Activated B cell treated with CpG ODN at 0.5 μM for 24 hours (primary cell): Measurements from ENCODE around the gene ANO10. TPM values are rescaled to one million over a fixed set of nuclear protein-coding genes. Genes with fewer than 3 reads are reported as not detected.

Experiments
- ATAC-seq: fragments of 200-7000 bp; cut with Tn5 transposase; one replicate; pipeline ENCODE4 v1.10.0; 2021; ENCODE audit warnings: low read depth, mild to moderate bottlenecking, moderate library complexity
- CTCF ChIA-PET: fragments of 350-600 bp; sonication (Branson Sonifier 250); formaldehyde crosslinking; loops from one replicate; lab custom pipeline; 2021; ENCODE audit warnings: antibody characterized with exemption; lab: Charles Lee
- POLR2A ChIA-PET: fragments of 350-600 bp; sonication (Branson Sonifier 250); formaldehyde crosslinking; loops from one replicate; lab custom pipeline; 2021; ENCODE audit warnings: antibody characterized with exemption; lab: Charles Lee
- DNase-seq: peaks from one replicate; pipeline ENCODE4 v3.0.0; 2022
- H3K27ac Mint-ChIP-seq: one replicate; pipeline ENCODE4 v1.8.0; 2020; ENCODE audit warnings: mixed read lengths
- H3K27me3 Mint-ChIP-seq: one replicate; pipeline ENCODE4 v1.8.0; 2021; ENCODE audit warnings: mixed read lengths
- H3K36me3 Mint-ChIP-seq: one replicate; pipeline ENCODE4 v1.8.0; 2021; ENCODE audit warnings: low read depth, mixed read lengths
- H3K4me1 Mint-ChIP-seq: one replicate; pipeline ENCODE4 v1.8.0; 2021; ENCODE audit warnings: mixed read lengths
- H3K4me3 Mint-ChIP-seq: one replicate; pipeline ENCODE4 v1.8.0; 2020; ENCODE audit warnings: mild to moderate bottlenecking, mixed read lengths
- H3K9me3 Mint-ChIP-seq: one replicate; pipeline ENCODE4 v1.8.0; 2020; ENCODE audit warnings: mixed read lengths
- intact Hi-C: fragments of 100-400 bp; cut with micrococcal nuclease; formaldehyde crosslinking; loops from one replicate; pipeline ENCODE4 v1.15.1; 2024
- total RNA-seq: library from RNA; stranded (reverse); gene quantifications from 2 replicates; pipeline ENCODE4 v1.2.3, GENCODE V29; 2022
- TF ChIP-seq, protein P1 (sequence below): fragments of 200-600 bp; IDR thresholded peaks from one replicate; pipeline ENCODE4 v1.8.0; 2022; ENCODE audit warnings: antibody characterized with exemption, mild to moderate bottlenecking

Gene ANO10
- total RNA-seq, 1 donor from 2014 or later: 6.4 TPM

DNA sequence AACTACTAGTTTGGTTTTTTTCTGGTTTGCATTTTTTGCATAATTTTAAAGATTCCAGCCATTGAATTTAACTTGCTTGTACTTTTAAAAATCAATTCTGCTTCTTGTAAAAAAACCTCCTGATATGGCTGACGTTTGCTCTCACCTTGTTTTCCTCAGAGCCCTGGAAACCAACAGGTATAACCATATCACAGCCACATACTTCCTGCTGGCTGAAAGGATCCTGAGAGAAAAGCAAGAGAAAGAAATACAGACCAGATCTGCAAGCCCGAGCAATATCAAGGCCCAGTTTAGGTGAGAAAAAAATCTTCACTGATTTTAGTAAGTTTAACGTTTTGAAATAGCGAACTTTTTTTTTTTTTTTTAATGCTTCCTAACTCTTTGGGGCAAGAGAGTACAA, 278.6 kb downstream of the ANO10 start:
- ChIA-PET CTCF (no interaction called here), POLR2A (no interaction called here)
- Mint-ChIP-seq H3K4me3 (no peak overlapping the region), H3K4me1 (no peaks in the 10 kb centered on the region), H3K36me3 (peaks cover 90% of the 10 kb centered on the region), H3K9me3 (peaks cover 7% of the 10 kb centered on the region), H3K27ac (no peak overlapping the region), H3K27me3 (no peaks in the 10 kb centered on the region)
- TF ChIP-seq, protein P1, sequence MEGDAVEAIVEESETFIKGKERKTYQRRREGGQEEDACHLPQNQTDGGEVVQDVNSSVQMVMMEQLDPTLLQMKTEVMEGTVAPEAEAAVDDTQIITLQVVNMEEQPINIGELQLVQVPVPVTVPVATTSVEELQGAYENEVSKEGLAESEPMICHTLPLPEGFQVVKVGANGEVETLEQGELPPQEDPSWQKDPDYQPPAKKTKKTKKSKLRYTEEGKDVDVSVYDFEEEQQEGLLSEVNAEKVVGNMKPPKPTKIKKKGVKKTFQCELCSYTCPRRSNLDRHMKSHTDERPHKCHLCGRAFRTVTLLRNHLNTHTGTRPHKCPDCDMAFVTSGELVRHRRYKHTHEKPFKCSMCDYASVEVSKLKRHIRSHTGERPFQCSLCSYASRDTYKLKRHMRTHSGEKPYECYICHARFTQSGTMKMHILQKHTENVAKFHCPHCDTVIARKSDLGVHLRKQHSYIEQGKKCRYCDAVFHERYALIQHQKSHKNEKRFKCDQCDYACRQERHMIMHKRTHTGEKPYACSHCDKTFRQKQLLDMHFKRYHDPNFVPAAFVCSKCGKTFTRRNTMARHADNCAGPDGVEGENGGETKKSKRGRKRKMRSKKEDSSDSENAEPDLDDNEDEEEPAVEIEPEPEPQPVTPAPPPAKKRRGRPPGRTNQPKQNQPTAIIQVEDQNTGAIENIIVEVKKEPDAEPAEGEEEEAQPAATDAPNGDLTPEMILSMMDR: no peak
- ATAC-seq (no peak), DNase-seq (no peak)
- intact Hi-C loops: no loop called here

DNA sequence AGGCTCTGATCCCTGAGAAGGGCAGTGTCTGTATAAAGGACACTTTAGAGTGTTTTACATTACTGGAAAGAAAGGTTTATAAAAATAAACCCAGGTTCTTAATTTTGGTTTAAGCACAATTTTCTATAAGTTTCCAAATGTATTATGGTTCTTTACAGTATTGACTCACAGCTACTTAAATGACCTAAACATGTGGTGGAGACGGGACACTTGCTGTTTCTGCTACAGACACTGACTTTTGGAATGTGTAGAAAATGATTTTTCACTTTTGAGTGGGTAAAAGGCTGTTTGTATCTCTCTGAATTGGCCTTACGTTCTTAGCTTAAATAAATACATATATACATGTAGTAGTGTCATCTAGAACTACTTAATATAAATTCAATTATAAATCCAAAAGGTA, 280.0 kb downstream of the ANO10 start:
- no peak overlapping the region for H3K4me3 Mint-ChIP-seq
- ChIA-PET CTCF (no interaction called here), POLR2A (no interaction called here)
- ATAC-seq (no peak), DNase-seq (no peak)
- peaks cover 10% of the 10 kb centered on the region for H3K9me3 Mint-ChIP-seq
- no peaks in the 10 kb centered on the region for H3K4me1 Mint-ChIP-seq
- H3K36me3 Mint-ChIP-seq: peaks cover 87% of the 10 kb centered on the region
- TF ChIP-seq, protein P1: no peak
- H3K27me3 Mint-ChIP-seq: no peaks in the 10 kb centered on the region
- intact Hi-C loops: no loop called here
- no peak overlapping the region for H3K27ac Mint-ChIP-seq

DNA sequence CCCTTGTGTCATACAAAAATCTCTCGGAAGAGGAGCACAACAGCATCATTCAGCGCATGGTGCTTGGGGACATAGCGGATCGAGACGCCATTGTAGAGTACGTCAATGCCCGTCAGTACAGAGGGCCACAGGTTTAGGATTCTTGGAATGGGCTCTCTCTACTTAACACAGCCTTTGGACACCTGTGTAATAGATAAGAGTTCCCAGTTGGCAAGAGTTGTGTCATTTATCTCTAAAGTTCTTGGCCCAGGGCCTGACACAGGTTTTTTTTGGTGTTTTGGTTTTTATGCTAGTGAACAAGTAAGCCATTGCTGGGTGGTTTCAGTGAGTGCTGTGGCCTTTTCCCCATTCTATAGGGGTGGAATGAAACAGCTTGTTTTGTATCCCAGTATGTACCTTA, 281.4 kb downstream of the ANO10 start:
- peaks cover 89% of the 10 kb centered on the region for H3K36me3 Mint-ChIP-seq
- DNase-seq: no peak
- intact Hi-C loops: no loop called here
- no peak overlapping the region for H3K27ac Mint-ChIP-seq
- H3K4me1 Mint-ChIP-seq: no peaks in the 10 kb centered on the region
- H3K9me3 Mint-ChIP-seq: peaks cover 19% of the 10 kb centered on the region
- H3K27me3 Mint-ChIP-seq: no peaks in the 10 kb centered on the region
- no peak overlapping the region for H3K4me3 Mint-ChIP-seq
- ChIA-PET POLR2A (no interaction called here), CTCF (no interaction called here)
- TF ChIP-seq, protein P1: no peak
- no peak for ATAC-seq

DNA sequence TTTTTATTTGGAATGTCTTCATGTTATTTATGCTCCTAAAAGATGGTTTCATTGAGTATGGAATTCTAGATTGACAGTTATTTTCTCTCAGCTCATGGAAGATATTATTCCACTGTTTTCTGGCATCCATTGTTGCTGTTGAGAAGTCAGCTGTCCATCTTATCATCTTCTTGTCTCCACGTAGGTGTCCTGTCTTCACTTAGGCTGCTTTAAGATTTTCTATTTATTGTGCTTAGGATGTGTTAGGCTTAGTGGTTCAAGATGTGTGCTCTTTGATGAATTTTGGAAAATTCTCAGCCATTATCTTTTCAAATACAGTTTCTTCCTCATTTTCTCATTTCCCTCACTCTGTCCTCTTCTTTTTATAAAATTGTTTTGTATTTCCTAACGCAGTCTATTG, 283.5 kb downstream of the ANO10 start:
- H3K27ac Mint-ChIP-seq: no peak overlapping the region
- peaks cover 3% of the 10 kb centered on the region for H3K4me1 Mint-ChIP-seq
- no peaks in the 10 kb centered on the region for H3K27me3 Mint-ChIP-seq
- H3K36me3 Mint-ChIP-seq: peaks cover 83% of the 10 kb centered on the region
- DNase-seq (no peak), ATAC-seq (no peak)
- POLR2A ChIA-PET: no interaction called here
- intact Hi-C loops: no loop called here
- no peak overlapping the region for H3K4me3 Mint-ChIP-seq
- TF ChIP-seq, protein P1: no peak
- peaks cover 25% of the 10 kb centered on the region for H3K9me3 Mint-ChIP-seq
- CTCF ChIA-PET: no interaction called here

DNA sequence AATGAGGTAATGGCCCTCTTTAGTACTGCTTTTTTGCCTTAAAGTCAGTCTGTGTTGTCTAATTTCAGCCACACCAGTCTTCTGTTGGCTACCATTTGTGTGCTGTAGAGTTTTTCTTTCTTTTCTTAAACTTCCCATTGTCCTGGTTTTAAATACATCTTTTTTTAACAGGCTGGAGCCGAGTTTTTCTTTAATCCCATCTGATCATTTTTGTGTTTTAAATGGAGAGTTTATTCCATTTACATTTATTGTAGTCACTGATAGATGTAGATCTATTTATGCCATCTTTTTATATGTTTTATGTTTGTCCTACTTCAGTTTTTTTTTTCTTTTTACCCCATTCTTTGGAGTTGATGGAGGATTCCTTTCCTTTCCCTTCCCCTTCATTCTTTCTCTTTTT, 286.0 kb downstream of the ANO10 start:
- H3K36me3 Mint-ChIP-seq: peaks cover 77% of the 10 kb centered on the region
- H3K27ac Mint-ChIP-seq: no peak overlapping the region
- H3K27me3 Mint-ChIP-seq: no peaks in the 10 kb centered on the region
- H3K4me3 Mint-ChIP-seq: no peak overlapping the region
- TF ChIP-seq, protein P1: no peak
- ChIA-PET CTCF (no interaction called here), POLR2A (no interaction called here)
- H3K9me3 Mint-ChIP-seq: peaks cover 25% of the 10 kb centered on the region
- DNase-seq (no peak), ATAC-seq (no peak)
- intact Hi-C loops: no loop called here
- peaks cover 8% of the 10 kb centered on the region for H3K4me1 Mint-ChIP-seq
